K562 (cell line): Measurements from ENCODE around the gene CHIC1. TPM values are rescaled to one million over a fixed set of nuclear protein-coding genes. Genes with fewer than 3 reads are reported as not detected.

Experiments
- ATAC-seq: fragments of 200-7000 bp; cut with Tn5 transposase; 3 replicates; pipeline ENCODE4 v1.9.1; 2020; ENCODE audit warnings: moderate library complexity
- BruUV-seq: library from RNA; stranded (reverse); fragments of 400-500 nt; replicated peaks from 2 replicates; lab custom pipeline; 2021; lab: Mats Ljungman, UMichigan
- CTCF ChIA-PET: fragments of 300-600 bp; formaldehyde crosslinking; extraction: SDS; loops from one replicate; lab custom pipeline; 2021; ENCODE audit warnings: low intra/inter-chr PET ratio; lab: Yijun Ruan, JAX
- POLR2A ChIA-PET: fragments of 300-600, 350-650 bp; sonication (Branson Sonifier 250); formaldehyde crosslinking; extraction: SDS; loops from one replicate; lab custom pipeline; 2021; ENCODE audit warnings: antibody characterized with exemption, inconsistent platforms; lab: Yijun Ruan, JAX
- DNase-seq, 4 experiments: peaks; one replicate each; pipeline versions ENCODE4 v3.0.0 to v3.0.0-alpha.2; 2011 to 2018; ENCODE audit warnings: low spot score in 3 of 4, mixed read lengths in 3 of 4; ENCODE audit errors: extremely low read depth in 1 of 4
- FAIRE-seq: peaks from 2 replicates; lab custom pipeline; 2011; peaks lifted over from hg19 to GRCh38; lab: Jason Lieb, UNC
- H2AFZ ChIP-seq: 2 replicates; pipeline ENCODE4 v1.6.0; 2011; ENCODE audit warnings: low read depth, low read length, control low read depth, inconsistent platforms
- H3K27ac ChIP-seq: fragments of 200-600 bp; 3 replicates; pipeline ENCODE4 v1.8.0; 2011; ENCODE audit warnings: low read depth, mild to moderate bottlenecking, control low read depth, inconsistent platforms, low read length, moderate library complexity, mixed read lengths; ENCODE audit errors: extremely low read depth
- H3K27me3 ChIP-seq, 2 experiments: fragments of 300-600 bp in 1 of 2; 2 replicates in 1 of 2; 3 replicates in 1 of 2; pipeline versions ENCODE4 v1.6.0 to v1.8.0; 2011; ENCODE audit warnings: inconsistent platforms in 2 of 2, low read length in 2 of 2, mild to moderate bottlenecking in 1 of 2, mixed read lengths in 1 of 2, moderate library complexity in 1 of 2; ENCODE audit not compliant: control insufficient read depth in 2 of 2, insufficient read depth in 2 of 2
- H3K36me3 ChIP-seq: fragments of 300-600 bp; 3 replicates; pipeline ENCODE4 v1.8.0; 2011; ENCODE audit warnings: mild to moderate bottlenecking, low read length, inconsistent platforms; ENCODE audit not compliant: control insufficient read depth, insufficient read depth
- H3K4me1 ChIP-seq, 2 experiments: fragments of 200-600 bp in 1 of 2; replicated peaks in 1 of 2; 2 replicates in 1 of 2; 3 replicates in 1 of 2; pipeline versions ENCODE4 v1.5.1 to v1.8.0; 2011; ENCODE audit warnings: inconsistent platforms in 2 of 2, low read length in 2 of 2, mild to moderate bottlenecking in 1 of 2, mixed read lengths in 1 of 2, moderate library complexity in 1 of 2; ENCODE audit not compliant: control insufficient read depth in 2 of 2, insufficient read depth in 2 of 2
- H3K4me2 ChIP-seq: 2 replicates; pipeline ENCODE4 v1.6.1; 2011; ENCODE audit warnings: low read length, control low read depth, inconsistent platforms, mixed read lengths; ENCODE audit not compliant: insufficient read depth
- H3K4me3 ChIP-seq: fragments of 200-600 bp; sonication (generic), shearing (Covaris generic); 2 replicates; pipeline ENCODE4 v1.5.1; 2016; ENCODE audit warnings: control low read depth, inconsistent platforms
- H3K79me2 ChIP-seq: fragments of 200-600 bp; 3 replicates; pipeline ENCODE4 v1.8.0; 2011; ENCODE audit warnings: low read length, inconsistent platforms; ENCODE audit not compliant: control insufficient read depth, insufficient read depth
- H3K9ac ChIP-seq, 2 experiments: 2 replicates each; pipeline versions ENCODE4 v1.6.0 to v1.6.1; 2011; ENCODE audit warnings: low read depth in 2 of 2, low read length in 2 of 2, control low read depth in 1 of 2, inconsistent platforms in 1 of 2, mild to moderate bottlenecking in 1 of 2, mixed read lengths in 1 of 2; ENCODE audit not compliant: insufficient read depth in 1 of 2
- H3K9me1 ChIP-seq: one replicate; pipeline ENCODE4 v1.6.0; 2011; ENCODE audit warnings: inconsistent platforms, mild to moderate bottlenecking, low read length, moderate library complexity; ENCODE audit not compliant: control insufficient read depth, insufficient read depth
- H3K9me3 ChIP-seq: replicated peaks from 2 replicates; pipeline ENCODE4 v1.5.1; 2011; ENCODE audit warnings: low read depth, low read length, inconsistent platforms; ENCODE audit not compliant: control insufficient read depth, insufficient read depth
- H4K20me1 ChIP-seq: replicated peaks from 2 replicates; pipeline ENCODE4 v1.6.1; 2011; ENCODE audit warnings: low read length, inconsistent platforms, mixed read lengths; ENCODE audit not compliant: control insufficient read depth, insufficient read depth
- E2F4 ChIP-seq: sonication (generic); formaldehyde crosslinking; IDR thresholded peaks from 2 replicates; pipeline ENCODE4 v1.8.0; 2022; ENCODE audit warnings: mild to moderate bottlenecking, low read depth, missing genetic modification reagents
- E2F6 ChIP-seq, 2 experiments: IDR thresholded peaks; 2 replicates each; pipeline ENCODE4 v1.6.1; 2011; ENCODE audit warnings: borderline replicate concordance in 1 of 2, control low read depth in 1 of 2, low read depth in 1 of 2, low read length in 1 of 2, mild to moderate bottlenecking in 1 of 2, mixed read lengths in 1 of 2, moderate library complexity in 1 of 2; ENCODE audit not compliant: insufficient read depth in 1 of 2, insufficient read length in 1 of 2, poor library complexity in 1 of 2, severe bottlenecking in 1 of 2; ENCODE audit errors: extremely low read depth in 1 of 2
- MEIS2 ChIP-seq: fragments of 450-650 bp; IDR thresholded peaks from 2 replicates; pipeline ENCODE4 v1.6.1; 2014; ENCODE audit warnings: mild to moderate bottlenecking; ENCODE audit not compliant: partially characterized antibody
- NELFE ChIP-seq: IDR thresholded peaks from 2 replicates; pipeline ENCODE4 v1.6.1; 2011; ENCODE audit warnings: mild to moderate bottlenecking; ENCODE audit not compliant: insufficient read depth, insufficient read length
- POLR3G ChIP-seq: IDR thresholded peaks from 2 replicates; pipeline ENCODE4 v1.6.1; 2011; ENCODE audit not compliant: insufficient read length, insufficient replicate concordance; ENCODE audit errors: extremely low read depth
- ZNF133 ChIP-seq: fragments of 250-450 bp; sonication (Bioruptor Pico); IDR thresholded peaks from 2 replicates; pipeline ENCODE4 v1.4.0; 2020; ENCODE audit warnings: mild to moderate bottlenecking
- ZNF316 ChIP-seq: fragments of 450-650 bp; IDR thresholded peaks from 2 replicates; pipeline ENCODE4 v1.6.1; 2016
- WGBS: fragments of 100-300 bp; shearing (Covaris generic); methylation state at CpG from one replicate; pipeline ENCODE4 v1.1.6; 2016; ENCODE audit warnings: low coverage, mixed read lengths; ENCODE audit not compliant: insufficient coverage; ENCODE audit errors: missing lambda C conversion rate; 5-methylcytosine and 5-hydroxymethylcytosine counted together
- in situ Hi-C: fragments of 300-500 bp; cut with MboI; formaldehyde crosslinking; loops from 4 replicates; pipeline ENCODE4 v1.15.0; 2018; ENCODE audit warnings: inconsistent platforms, mixed read lengths
- intact Hi-C: fragments of 100-400 bp; cut with micrococcal nuclease; formaldehyde crosslinking; loops from 2 replicates; pipeline ENCODE4 v1.14.2; 2022
- polyA plus RNA-seq, 8 experiments: library from polyadenylated mRNA; depleted of rRNA in 4 of 8; stranded (reverse) in 5 of 8; unstranded in 3 of 8; fragments of >200 nt; fragmentation: Nextera tagmentation in 2 of 8; fragmentation: Illumina TruSeq in 1 of 8; extraction: Ambion mirVana in 2 of 8; extraction: Trizol in 1 of 8; gene quantifications; 2 replicates each; pipeline versions ENCODE4 v1.2.1 to v1.2.3, GENCODE V29; 2011 to 2014; ENCODE audit warnings: inconsistent platforms in 1 of 8, missing spikeins in 1 of 8
- total RNA-seq, 7 experiments: library from RNA; depleted of rRNA in 6 of 7; stranded (reverse); fragments of >200 nt in 6 of 7; fragmentation: Illumina TruSeq in 2 of 7; extraction: Trizol in 2 of 7; gene quantifications; 2 replicates each; pipeline versions ENCODE4 v1.2.1 to v1.2.3, GENCODE V29; 2011 to 2021; ENCODE audit warnings: low replicate concordance in 1 of 7

CHIC1 gene
- total and polyA plus RNA-seq, 9 of the 15 experiments (the other 6 are each of a cell fraction or from before 2014, with no cell fraction given) = 0.10 to 1.5 (median 1.1) TPM

GRCh38 chrX:73562458-73562857, 539 bp upstream of the CHIC1 start (continued):
- no peak for TF ChIP-seq NELFE
- TF ChIP-seq ZNF133 (CRISPR knock-in tag) = no peak
- TF ChIP-seq POLR3G = no peak

- Histone ChIP-seq H4K20me1 (no peaks in the 10 kb centered on the region), H3K79me2 (no peaks in the 10 kb centered on the region), H2AFZ (peak overlapping the region; percentile 89), H3K4me3 (peak overlapping the region; percentile 45), H3K27ac (peak overlapping the region; percentile 50; the same call in 1 of the 3 replicates), H3K9ac (peak overlapping the region in 1 of 2 experiments; percentile 31; a peak in 2 of 4 replicates), H3K4me2 (peak overlapping the region; percentile 81), H3K4me1 (no peaks in the 10 kb centered on the region), H3K36me3 (no peaks in the 10 kb centered on the region), H3K27me3 (no peaks in the 10 kb centered on the region), H3K9me3 (no peaks in the 10 kb centered on the region), H3K9me1 (no peaks in the 10 kb centered on the region)
- no peak for FAIRE-seq
- ChIA-PET CTCF (no interaction called here), POLR2A (no interaction called here)
- 14% methylated on average over 3 of the region's 3 CpGs for WGBS
- BruUV-seq = no TSS peak
- DNase-seq = no peak
- TF ChIP-seq E2F6 (IDR thresholded peaks at IDR 0.05; ENCODE audit: borderline replicate concordance in 1 of 2, extremely low read depth in 1 of 2, insufficient read depth in 1 of 2, insufficient read length in 1 of 2, low read depth in 1 of 2, low read length in 1 of 2, poor library complexity in 1 of 2, severe bottlenecking in 1 of 2) = peak in 1 of 2 experiments; percentile 34
- TF ChIP-seq ZNF316 = peak; percentile 36; the same call in 1 of the 2 replicates
- no peak for TF ChIP-seq E2F4 (CRISPR knock-in tag)
- TF ChIP-seq MEIS2 = peak; percentile 32
- in situ Hi-C loops = no loop called here
- intact Hi-C loops = no loop called here
- ATAC-seq = peak; percentile 60
Measured at GRCh38 chrX:73563738-73564068, 706 bp downstream of the CHIC1 start.
